Measurements from ENCODE around the gene EXOC4.

GRCh38 chr7:133973710-133974109 lies 720.8 kb downstream of the EXOC4 start:
- TF ChIP-seq CTCF (IDR thresholded peaks at IDR 0.05; ENCODE audit: low read length) (no peak), EZH2 (IDR thresholded peaks at IDR 0.05; ENCODE audit: borderline replicate concordance, low read length) (no peak)

All from OCI-LY1 (cell line).